ENCODE measurements around the gene FFAR4.

DNA sequence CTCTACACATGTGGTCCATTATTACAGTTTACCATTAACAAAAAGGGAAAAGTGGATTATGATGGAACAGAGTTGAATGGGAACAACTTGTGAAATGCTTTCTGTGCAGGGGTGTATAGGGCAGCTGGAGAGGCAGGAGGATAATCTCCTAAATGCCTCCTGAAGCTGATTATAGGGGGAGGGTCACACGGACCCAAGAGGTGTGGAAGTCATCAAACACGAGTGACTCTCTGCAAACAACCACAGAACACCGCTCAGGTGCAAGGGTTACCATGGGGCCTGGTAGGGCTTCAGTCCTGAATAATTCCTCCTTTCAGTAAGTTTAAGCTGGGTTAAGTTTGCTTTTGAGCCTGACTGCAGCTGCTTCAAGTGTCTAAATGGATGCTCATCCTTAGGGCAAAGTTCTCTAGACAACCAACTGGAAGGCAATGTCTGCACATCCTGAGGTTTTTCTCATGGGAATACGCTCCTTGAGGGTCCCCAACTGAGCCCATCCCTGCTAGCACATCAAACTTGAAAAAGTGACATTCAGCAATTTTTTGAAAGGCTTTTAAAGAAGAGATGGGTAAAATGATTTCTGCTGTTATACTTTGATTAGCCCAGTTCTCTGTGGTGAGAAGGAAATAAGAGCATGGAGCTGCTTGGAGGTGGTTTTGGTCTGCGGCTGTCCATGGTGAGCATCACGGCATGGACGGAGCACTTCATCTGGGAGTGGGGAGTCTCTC is 47.8 kb downstream of the FFAR4 start:
- TF ChIP-seq, protein P1, sequence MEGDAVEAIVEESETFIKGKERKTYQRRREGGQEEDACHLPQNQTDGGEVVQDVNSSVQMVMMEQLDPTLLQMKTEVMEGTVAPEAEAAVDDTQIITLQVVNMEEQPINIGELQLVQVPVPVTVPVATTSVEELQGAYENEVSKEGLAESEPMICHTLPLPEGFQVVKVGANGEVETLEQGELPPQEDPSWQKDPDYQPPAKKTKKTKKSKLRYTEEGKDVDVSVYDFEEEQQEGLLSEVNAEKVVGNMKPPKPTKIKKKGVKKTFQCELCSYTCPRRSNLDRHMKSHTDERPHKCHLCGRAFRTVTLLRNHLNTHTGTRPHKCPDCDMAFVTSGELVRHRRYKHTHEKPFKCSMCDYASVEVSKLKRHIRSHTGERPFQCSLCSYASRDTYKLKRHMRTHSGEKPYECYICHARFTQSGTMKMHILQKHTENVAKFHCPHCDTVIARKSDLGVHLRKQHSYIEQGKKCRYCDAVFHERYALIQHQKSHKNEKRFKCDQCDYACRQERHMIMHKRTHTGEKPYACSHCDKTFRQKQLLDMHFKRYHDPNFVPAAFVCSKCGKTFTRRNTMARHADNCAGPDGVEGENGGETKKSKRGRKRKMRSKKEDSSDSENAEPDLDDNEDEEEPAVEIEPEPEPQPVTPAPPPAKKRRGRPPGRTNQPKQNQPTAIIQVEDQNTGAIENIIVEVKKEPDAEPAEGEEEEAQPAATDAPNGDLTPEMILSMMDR (IDR thresholded peaks at IDR 0.05) = no peak
- TF ChIP-seq POLR2A (IDR thresholded peaks at IDR 0.05) = no peak

Measured in adrenal gland (tissue), 5 donors.